ENCODE data around the gene CD46. TPM values are rescaled to one million over a fixed set of nuclear protein-coding genes. Genes with fewer than 3 reads are reported as not detected.

The CD46 gene
- total RNA-seq, 1 experiment from 2014 or later = 91.4 TPM

- H3K36me3 ChIP-seq (ENCODE audit: insufficient read depth, low read length, poor library complexity, severe bottlenecking) = no peaks in the 10 kb centered on the region
- intact Hi-C loops (cut with micrococcal nuclease; ENCODE audit: unreplicated experiment) = no loop called here
- no peak overlapping the region for H3K4me3 ChIP-seq (ENCODE audit: low read depth, low read length, poor library complexity, severe bottlenecking)
- no TSS peak for BruUV-seq (replicated peaks)
- H3K9me3 ChIP-seq (ENCODE audit: low read depth, low read length, poor library complexity, severe bottlenecking) = no peaks in the 10 kb centered on the region
- POLR2A ChIA-PET (ENCODE audit: low non-redundant PET) = no interaction called here
- no peak for DNase-seq (ENCODE audit: low spot score)
- TF ChIP-seq CTCF (conservative IDR thresholded peaks at IDR 0.05; ENCODE audit: low read depth, low read length) (no peak), EZH2 (IDR thresholded peaks at IDR 0.05; ENCODE audit: borderline replicate concordance, low read depth, low read length, poor library complexity, severe bottlenecking) (no peak)
- no peaks in the 10 kb centered on the region for H3K27me3 ChIP-seq (replicated peaks; ENCODE audit: insufficient read depth, low read depth, low read length, poor library complexity)
- no peaks in the 10 kb centered on the region for H3K4me1 ChIP-seq (ENCODE audit: insufficient read depth, low read length, poor library complexity, severe bottlenecking)
- H3K27ac ChIP-seq (ENCODE audit: low read depth, low read length, poor library complexity, severe bottlenecking) = no peak overlapping the region
- CTCF ChIA-PET = no interaction called here
Observed at GRCh38 chr1:207807326-207807689, 55.5 kb downstream of the CD46 start.

- ChIA-PET POLR2A (ENCODE audit: low non-redundant PET) (no interaction called here), CTCF (interaction anchor here (0.6 kb wide), 1 partner anchor 11 kb away, joined by 3 read pairs; no protein-coding TSS in a partner anchor)
- no peak for DNase-seq (ENCODE audit: low spot score)
- Histone ChIP-seq H3K27ac (ENCODE audit: low read depth, low read length, poor library complexity, severe bottlenecking) (no peak overlapping the region), H3K9me3 (ENCODE audit: low read depth, low read length, poor library complexity, severe bottlenecking) (no peaks in the 10 kb centered on the region), H3K27me3 (replicated peaks; ENCODE audit: insufficient read depth, low read depth, low read length, poor library complexity) (no peaks in the 10 kb centered on the region), H3K4me1 (ENCODE audit: insufficient read depth, low read length, poor library complexity, severe bottlenecking) (no peaks in the 10 kb centered on the region), H3K4me3 (ENCODE audit: low read depth, low read length, poor library complexity, severe bottlenecking) (no peak overlapping the region), H3K36me3 (ENCODE audit: insufficient read depth, low read length, poor library complexity, severe bottlenecking) (no peaks in the 10 kb centered on the region)
- intact Hi-C loops (cut with micrococcal nuclease; ENCODE audit: unreplicated experiment) = no loop called here
- BruUV-seq (replicated peaks) = no TSS peak
- TF ChIP-seq CTCF (conservative IDR thresholded peaks at IDR 0.05; ENCODE audit: low read depth, low read length) = no peak
- no peak for TF ChIP-seq EZH2 (IDR thresholded peaks at IDR 0.05; ENCODE audit: borderline replicate concordance, low read depth, low read length, poor library complexity, severe bottlenecking)
Observed at GRCh38 chr1:207807690-207808321, 56.0 kb downstream of the CD46 start.

- H3K36me3 ChIP-seq (ENCODE audit: insufficient read depth, low read length, poor library complexity, severe bottlenecking) = no peaks in the 10 kb centered on the region
- intact Hi-C loops (cut with micrococcal nuclease; ENCODE audit: unreplicated experiment) = no loop called here
- no TSS peak for BruUV-seq (replicated peaks)
- no peak overlapping the region for H3K27ac ChIP-seq (ENCODE audit: low read depth, low read length, poor library complexity, severe bottlenecking)
- no peak for TF ChIP-seq EZH2 (IDR thresholded peaks at IDR 0.05; ENCODE audit: borderline replicate concordance, low read depth, low read length, poor library complexity, severe bottlenecking)
- no peak for TF ChIP-seq CTCF (conservative IDR thresholded peaks at IDR 0.05; ENCODE audit: low read depth, low read length)
- CTCF ChIA-PET = interaction anchor here (0.6 kb wide), 1 partner anchor 11 kb away, joined by 3 read pairs; no protein-coding TSS in a partner anchor
- H3K27me3 ChIP-seq (replicated peaks; ENCODE audit: insufficient read depth, low read depth, low read length, poor library complexity) = no peaks in the 10 kb centered on the region
- no peaks in the 10 kb centered on the region for H3K4me1 ChIP-seq (ENCODE audit: insufficient read depth, low read length, poor library complexity, severe bottlenecking)
- H3K9me3 ChIP-seq (ENCODE audit: low read depth, low read length, poor library complexity, severe bottlenecking) = no peaks in the 10 kb centered on the region
- POLR2A ChIA-PET (ENCODE audit: low non-redundant PET) = no interaction called here
- H3K4me3 ChIP-seq (ENCODE audit: low read depth, low read length, poor library complexity, severe bottlenecking) = no peak overlapping the region
- no peak for DNase-seq (ENCODE audit: low spot score)
Observed at GRCh38 chr1:207808322-207808705, 56.5 kb downstream of the CD46 start.
